ENCODE measurements around the gene VMAC.
A peak's percentile ranks its signal among the peaks of the same experiment; 100 is the strongest.

The VMAC gene

DNA sequence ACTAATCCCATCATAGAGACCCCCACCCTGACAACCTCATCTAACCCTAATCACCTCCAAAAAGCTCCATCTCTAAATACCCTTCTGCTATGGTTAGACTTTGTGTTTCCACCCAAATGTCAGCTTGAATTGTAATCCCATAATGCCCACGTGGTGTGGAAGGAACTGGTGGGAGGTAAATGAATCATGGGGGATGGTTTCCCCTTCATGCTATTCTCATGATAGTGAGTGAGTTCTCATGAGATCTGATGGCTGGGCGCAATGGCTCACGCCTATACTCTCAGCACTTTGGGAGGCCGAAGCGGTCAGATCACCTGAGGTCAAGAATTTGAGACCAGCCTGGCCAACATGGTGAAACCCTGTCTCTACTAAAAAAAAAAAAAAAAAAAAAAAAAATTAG, 2.6 kb downstream of the VMAC start:
- DNase-seq, result no peak

DNA sequence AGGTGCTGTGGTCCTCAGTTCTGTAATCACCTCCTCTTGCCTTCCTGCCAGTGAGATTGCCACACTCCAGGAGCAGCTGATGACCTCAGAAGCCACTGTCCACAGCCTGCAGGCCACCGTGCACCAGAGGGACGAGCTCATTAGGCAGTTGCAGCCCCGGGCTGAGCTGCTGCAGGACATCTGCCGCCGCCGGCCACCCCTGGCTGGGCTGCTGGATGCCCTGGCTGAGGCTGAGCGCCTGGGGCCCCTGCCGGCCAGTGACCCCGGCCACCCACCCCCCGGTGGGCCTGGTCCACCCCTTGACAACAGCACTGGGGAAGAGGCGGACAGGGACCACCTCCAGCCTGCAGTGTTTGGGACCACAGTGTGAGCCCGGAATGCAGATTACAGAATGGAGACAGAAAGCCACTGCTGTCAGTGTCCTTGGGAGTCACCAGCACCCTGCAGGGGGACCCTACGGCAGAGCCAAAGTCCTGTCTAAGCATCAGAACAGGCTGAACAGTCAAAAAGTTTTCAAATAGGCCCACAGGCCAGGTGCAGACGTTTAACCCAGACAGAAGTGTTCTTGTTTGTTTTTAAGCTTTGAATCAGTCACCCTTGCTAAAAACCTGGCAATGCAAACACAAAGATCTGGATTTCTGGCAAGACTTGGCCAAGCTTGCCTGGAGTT, 4.2 kb downstream of the VMAC start:
- DNase-seq, result no peak

DNA sequence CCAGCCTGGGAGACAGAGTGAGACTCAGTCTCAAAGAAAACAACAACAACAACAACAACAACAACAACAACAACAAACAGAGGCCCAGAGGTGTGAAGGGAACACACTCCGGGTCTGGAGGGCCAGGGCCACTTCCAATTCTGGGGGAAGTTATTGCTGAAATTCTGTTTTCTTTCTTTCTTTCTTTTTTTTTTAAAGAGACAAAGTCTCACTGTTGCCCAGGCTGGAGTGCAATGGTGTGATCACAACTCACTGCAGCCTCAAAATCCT, 5.9 kb downstream of the VMAC start:
- no peak for DNase-seq

DNA sequence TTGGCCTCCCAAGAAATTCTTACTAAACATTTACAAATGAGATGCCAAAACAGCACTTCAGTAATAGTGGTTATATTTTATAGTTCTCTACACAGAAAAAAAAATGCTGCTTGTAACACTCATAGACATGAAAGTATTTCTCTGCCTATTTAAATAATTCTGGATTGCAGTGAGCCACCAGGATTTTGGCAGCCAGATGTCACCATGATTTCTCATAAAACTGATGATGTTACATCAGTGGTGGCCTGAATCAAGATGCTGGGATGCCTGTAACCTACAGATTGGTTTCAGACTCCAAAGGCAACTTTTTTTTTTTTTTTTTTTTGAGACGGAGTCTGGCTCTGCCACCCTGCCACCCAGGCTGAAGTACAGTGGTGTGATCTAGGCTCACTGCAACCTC, 6.7 kb downstream of the VMAC start:
- DNase-seq, result no peak

DNA sequence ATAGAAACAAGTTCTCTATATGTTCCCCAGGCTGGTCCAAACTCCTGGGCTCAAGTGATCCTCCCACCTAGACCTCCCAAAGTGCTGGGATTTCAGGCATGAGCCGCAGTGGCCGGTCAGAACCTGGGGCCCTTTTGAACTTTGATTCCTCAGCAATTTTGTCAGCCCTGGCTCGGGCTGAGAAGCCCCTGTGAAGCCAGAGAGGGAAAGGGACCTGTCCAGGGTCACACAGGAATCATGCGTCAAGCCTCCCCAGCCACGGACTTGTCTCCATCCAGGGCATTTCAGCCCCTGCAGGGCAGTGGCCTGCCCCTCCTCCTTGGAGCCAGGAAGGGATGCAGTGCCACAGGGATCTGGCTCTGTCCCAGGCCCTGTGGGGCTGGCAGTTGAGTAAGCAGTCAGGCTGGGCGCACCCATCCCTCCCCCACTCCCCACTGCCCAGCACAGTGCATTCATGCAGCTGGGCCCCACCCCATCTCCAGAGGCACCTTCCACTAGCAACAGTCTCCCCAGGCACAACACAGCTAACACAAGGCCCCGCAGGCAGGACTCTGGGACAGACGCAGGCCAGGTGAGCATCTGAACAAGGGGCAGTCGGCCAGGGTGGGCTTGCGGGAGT, 9.2 kb downstream of the VMAC start, which contains the start of gene CAPS:
TSS of gene CAPS (plus strand) at position 516 of the 619 bp plus-strand sequence. CDS start 153 bp downstream, outside the sequence.
- peak; percentile 67 for DNase-seq

DNA sequence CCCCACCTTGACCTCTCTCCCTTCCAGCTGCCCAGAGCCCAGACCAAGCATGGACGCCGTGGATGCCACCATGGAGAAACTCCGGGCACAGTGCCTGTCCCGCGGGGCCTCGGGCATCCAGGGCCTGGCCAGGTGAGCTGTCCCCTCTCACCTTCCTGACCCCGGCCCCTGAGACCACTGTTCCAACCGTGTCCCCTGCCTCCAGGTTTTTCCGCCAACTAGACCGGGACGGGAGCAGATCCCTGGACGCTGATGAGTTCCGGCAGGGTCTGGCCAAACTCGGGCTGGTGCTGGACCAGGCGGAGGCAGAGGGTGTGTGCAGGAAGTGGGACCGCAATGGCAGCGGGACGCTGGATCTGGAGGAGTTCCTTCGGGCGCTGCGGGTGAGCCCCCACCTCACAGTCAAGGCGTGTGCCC, 9.7 kb downstream of the VMAC start:
- no peak for DNase-seq

DNA sequence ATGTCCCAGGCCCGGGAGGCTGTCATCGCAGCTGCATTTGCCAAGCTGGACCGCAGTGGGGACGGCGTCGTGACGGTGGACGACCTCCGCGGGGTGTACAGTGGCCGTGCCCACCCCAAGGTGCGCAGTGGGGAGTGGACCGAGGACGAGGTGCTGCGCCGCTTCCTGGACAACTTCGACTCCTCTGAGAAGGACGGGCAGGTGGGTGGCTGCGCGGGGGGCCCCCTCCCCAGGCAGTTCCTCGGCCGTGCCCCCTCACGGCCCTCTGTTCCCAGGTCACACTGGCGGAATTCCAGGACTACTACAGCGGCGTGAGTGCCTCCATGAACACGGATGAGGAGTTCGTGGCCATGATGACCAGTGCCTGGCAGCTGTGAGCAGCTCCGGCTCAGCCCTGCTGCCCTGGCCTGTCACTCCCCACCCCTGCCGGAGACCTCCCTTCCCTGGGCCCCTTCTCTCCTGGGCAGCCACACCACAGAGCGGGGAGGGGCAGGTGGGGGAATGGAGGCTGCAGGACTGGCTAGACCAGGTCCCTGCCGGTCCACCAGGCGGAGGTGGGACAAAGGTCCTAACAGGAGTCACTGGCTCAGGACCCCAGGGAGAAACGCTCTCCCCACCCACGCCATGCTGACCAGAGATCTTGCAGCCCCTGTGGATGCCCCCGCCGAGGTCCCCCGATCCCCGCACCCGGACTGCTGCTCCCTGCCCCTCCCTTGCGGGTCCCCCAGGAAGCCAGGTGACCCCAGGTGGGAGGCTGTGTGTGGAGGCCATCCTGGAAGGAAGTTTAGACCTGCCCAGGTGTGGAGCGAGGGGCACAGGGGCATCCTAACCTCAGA, 10.5 kb downstream of the VMAC start:
- DNase-seq, result no peak

DNA sequence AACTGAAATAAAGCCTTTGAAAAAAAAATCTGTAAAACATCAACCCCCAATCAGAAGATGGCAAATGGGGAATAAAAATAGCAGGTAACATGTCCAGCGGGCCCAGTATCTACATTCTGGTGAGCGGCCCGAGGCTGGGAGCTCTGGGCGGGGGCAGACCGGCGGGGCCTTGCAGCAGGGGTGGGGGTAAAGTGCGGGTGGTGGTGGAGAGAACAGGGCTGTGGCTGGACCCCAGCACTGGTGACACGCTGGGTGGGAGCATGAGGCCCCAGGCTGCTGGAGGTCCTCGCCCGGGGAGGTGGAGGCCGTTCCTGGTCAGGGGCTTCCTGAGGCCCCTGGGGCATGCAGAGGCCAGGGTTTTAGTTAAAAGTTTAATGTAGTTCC, 11.1 kb downstream of the VMAC start:
- DNase-seq, result no peak

DNA sequence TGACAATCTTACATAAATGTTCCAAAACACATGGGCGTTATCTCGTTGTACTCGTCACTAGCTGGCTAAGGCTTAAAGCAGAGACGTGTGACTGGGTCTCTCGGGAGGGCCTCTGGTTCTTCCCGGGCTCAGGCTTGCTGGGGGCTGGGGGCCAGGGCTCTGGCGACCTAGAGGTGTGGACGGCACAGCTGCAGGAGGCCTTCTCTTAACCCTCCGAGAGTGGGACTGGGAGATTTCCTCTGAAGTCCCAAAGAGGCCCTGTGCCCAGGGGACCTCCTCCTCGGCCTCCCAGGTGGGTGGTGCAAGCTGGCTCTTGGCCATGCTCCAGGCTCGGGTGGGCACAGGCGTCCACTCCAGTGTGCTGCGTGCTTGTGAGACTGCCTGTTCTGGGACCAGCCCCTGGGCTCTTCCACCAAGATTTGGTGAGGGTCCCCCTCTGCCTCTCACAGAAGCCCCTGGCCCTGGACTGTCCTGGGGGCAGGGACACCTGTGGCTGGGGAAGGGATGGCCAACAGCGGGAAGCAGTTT, 11.6 kb downstream of the VMAC start:
- DNase-seq, result no peak

DNA sequence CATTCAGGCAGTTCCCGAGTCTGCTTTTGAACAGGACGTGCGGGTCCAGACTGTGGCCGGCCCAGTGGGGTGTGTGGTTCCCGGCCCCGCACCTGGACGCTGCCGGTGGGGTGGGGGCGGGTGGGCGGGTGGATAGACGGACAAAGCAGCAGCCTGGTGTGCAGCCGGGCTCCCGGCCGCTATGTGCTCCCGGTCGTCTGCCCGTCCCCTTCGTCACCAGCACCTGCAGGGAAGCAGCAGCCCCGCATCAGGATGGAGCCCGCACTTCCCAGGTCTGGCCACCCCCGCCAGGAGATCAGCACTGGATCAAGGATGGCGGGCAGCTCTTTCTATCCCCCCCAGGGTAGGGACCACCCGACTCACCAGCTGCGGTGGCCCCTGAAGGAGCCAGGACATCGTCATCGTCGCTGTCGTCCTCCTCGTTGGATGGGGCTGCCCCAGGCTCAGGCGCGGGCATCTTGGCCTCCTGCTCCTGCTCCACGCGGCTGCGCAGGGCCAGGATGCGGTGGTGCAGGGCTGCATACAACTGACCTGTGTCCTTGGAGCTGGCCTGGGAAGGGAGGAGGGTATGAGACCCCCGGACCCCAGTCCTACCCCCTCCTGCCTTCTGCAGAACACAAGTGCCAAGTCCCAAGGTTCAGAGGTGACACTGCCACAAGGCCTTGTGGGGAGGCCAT, 12.9 kb downstream of the VMAC start:
- no peak for DNase-seq

DNA sequence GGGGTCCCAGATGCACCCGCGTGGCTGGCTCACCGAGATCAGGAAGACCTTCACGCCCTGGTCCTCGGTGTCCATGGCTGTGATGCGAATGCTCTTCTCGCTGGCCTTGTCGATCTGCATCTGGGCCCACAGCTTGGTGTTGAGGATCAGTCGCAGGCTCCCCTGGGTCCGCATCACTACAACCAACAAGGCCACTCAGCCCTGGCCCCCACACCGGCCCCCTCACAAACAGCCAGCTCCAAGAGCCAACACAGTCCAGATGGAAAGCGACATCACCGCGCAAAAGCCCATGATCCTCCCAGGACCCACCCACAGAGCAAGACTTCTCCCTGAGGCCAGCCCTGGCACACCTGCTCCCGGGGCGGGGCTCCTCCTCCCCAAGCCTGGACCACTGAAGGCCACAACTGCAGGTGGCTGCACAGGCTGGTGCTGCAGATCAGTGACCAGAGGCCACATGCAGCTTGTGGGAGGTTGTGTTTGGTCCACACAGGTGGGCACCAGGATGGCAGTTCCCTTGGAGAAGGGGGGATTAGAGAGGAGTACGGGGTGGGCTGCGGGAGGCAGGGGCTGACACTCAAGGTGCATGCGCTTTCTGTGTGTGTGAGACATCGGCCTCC, 13.9 kb downstream of the VMAC start:
- DNase-seq, result no peak

DNA sequence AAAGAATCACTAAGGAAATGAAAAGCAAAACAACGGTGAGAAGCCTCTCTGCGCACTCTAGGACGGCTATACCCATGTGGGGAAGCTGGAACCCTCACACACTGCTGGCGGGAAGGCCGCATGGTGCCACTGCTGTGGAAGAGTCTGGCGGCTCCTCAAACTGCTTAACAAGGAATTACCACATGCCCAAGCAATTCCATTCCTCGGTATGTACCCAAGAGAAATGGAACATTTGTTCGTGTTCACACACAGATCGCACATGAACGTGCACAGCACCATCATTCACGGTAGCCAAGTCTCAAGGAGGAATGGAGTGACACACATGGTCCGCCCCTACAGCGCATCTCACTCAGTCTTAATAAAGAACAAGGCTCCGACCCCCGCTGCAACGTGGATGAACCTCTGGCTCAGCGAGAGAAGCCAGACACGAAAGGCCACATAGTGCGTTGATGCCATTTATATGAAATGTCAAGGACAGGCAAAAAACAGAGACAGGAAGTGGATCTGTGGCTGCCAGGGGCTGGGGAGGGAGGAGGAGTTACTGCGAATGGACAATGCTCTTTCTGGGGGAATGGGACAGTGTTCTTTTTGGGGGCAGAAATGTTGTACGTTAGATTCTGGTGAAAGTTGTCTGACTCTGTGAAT, 17.0 kb downstream of the VMAC start:
- DNase-seq, result no peak

DNA sequence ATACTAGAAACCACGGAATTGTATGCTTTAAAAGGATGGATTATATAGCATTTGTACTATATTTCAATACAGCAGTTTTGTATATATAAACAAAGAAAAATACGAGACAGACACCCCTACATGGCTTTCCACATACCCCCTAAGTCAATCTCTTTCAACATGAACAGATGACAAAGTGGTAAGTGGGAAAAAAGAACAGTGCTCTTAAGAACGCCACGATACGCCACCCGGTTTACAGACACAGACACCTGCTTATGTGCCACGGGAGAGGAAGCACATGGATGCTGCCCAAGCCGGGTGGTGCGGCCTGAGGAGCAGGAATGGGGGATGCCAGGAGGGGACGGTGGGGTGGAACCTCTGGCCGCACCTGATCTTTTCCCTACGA, 17.5 kb downstream of the VMAC start:
- DNase-seq, result no peak

DNA sequence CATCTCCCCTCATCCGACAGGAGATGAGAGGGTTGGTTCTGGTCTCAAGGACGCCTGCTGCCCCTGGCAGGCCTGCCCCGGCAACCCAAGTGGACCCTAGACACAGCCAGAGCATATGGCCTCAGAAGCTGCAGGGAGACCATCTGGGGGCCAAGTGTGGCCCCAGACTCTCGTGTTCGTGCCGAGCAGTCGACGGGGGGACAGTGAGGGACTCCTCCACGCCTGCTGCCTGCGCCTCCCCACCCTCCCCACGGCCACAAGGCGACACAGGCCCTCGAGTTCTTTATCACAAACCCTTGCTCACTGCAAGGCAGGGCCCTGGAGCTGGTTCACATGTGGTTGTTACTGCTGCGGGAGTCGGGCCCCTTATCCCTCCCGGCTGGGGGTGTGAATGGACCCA, 18.7 kb downstream of the VMAC start:
- DNase-seq, result no peak

DNA sequence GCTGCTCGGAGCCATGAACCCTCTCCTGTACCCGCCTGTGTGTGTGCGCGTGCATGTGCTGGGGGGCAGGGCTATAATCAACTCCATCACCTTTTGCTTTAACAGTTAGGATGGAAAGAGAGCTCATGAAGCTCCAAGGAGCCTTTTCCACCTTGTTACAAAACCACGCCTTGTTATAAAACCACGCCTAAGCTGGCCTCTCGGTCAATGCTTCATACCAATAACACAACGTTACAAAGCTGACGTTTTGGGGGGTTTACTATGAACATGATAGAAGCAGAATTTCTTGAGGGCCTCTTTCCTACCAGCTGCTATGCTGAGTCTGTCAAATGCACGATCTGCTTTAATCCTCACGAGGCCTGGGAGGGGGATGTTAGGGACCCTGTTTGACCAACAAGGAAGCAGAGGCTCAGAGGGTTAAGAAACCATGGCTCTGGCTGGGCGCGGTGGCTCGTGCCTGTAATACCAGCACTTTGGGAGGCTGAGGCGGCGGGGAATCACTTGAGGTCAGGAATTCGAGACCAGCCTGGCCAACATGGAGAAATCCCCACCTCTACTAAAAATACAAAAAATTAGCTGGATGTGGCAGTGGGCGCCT, 21.3 kb downstream of the VMAC start:
- no peak for DNase-seq

DNA sequence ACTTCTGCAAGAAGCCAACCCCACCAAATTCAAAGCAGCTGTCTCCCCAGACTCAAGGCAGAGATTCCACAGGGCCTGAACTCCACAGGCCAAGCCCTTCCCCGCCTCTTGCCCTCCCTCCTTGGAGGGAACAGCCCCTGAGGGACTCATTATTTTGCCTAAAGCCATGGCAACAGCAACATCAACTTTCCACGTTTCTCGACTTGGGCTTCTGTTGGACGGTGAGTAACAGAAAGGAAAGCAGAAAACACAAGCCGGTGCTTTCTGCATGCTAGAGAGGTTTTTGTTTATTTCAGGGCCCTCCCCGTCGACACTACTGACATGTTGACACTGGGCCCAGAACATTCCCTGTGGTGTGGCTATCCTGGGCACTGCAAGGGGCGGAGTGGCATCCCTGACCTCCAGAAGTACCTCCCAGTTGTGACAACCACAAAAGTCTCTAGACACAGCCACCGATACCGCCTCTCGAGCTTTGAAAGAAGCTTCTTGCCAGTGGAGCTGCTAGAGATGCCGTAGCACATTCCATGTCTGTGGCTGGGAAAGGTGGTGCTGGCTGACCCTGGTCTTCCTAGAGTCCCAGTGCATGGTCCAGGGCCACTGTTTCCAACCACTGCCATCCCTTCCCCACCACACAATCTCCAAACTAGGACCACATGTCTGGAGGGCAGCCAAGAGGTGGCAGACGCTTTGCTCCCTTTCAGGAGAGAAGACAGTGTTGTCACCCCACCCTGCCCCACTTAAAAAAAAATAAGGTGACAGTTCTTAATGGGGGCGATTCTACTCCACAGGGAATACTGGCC, 22.2 kb downstream of the VMAC start:
- no peak for DNase-seq

DNA sequence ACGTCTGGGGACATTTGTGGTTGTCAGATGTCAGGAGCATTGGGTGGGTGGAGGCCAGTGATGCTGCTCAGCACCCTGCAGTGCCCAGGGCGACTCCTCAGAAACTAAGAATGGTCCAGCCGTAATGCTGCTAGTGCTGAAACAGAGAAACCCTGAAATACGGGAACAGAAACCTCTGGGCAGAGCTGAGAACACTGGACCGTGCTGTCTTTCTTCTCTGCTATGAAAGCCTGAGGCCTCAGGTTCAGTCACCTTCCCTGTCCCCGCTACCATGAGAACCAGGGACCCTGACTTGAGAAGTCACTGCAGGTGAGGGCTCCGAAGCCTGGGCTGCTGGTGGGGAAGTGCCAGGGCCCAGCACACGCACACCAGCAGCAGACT, 22.8 kb downstream of the VMAC start:
- DNase-seq, result no peak

DNA sequence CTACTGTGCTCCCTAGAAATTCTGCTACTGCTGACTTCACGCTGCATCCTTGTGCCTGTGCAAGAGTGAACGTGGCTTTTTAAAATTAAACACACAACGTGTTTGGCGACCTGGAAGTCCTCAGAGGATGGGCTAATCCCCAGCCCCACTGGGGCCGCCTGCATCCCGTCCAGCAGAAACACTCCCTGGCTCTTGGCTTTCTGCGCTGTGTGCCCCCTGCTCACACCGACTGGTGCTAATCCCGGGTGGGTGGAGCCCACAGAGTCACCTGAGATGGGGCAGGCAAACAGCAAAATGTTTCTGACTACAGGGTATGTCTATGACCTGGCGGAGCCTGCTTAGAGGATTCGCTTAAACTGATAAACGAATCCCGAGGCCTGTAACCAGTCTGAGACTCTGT, 24.5 kb downstream of the VMAC start:
- no peak for DNase-seq

DNA sequence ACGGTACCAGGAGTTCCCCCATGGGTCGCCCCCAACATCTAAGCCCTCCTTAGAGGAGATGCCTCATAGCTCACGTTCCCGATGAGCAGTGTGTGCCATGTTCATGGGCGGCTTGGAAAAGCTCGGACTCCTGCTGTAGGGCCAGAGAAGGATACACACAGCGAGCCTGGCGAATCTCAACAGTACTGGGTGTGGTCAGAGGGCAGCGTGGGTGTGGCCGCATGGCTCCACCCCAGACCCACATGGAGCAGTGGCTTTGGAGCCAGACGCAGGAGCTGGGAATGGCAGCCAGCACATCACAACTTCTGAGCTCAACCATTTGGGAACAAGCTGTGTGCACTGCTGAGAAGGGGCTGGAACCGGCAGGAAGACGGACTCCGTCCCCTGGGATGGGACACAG, 25.0 kb downstream of the VMAC start:
- DNase-seq, result no peak

DNA sequence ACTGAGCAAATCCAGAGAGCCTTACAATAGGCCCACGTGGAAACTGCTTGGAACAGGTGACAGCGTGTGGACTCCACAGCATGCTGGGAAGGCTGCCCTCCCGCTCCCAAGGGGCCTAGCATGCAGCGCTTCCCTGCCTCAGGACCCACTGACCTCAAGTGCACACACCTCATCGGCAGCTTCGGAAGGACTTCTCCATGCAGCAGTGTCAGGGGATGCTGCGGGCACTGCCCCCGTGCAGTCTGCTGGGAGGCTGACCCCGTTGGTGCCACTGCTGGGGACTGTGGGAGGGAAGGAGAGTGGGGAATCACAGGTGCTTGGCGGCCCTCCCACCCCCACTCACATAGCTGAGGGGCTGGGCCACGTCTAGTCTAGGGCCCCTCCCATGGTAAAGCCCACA, 26.6 kb downstream of the VMAC start:
- no peak for DNase-seq

DNA sequence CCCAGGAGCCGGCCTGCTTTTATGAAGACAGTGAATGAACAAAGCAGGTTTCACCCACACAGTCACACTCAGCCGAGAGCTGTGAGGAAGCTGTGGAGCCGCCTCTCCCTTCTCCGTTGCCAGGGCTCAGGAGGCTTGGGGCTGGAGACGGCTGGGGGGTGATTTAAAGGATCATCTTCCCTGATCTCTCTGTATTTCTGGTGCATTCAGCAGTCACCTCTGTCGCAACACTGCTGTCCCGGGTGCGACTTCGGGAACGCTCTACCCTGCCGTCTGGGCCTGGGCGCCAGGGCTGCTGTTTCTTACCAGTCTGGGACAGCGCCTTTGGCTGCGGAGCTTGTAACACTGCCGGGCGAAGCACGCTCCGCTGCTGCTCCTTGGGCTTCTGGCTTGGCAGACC, 27.5 kb downstream of the VMAC start:
- DNase-seq, result no peak
